Renal cortical epithelial cell (primary cell): ENCODE data around the gene THSD4. TPM values are rescaled to one million over a fixed set of nuclear protein-coding genes. Genes with fewer than 3 reads are reported as not detected.

Experiments used
- DNase-seq: peaks from one replicate; pipeline ENCODE4 v3.0.0-alpha.2; 2011; ENCODE audit warnings: low read depth
- total RNA-seq: library from RNA; depleted of rRNA; stranded (reverse); fragments of >200 nt; gene quantifications from 2 replicates; pipeline ENCODE4 v1.2.3, GENCODE V29; 2014

THSD4 gene
- total RNA-seq, 1 donor from 2014 or later = 58.6 TPM

GRCh38 chr15:71329497-71330260 is 214.4 kb downstream of the THSD4 start:
- peak; percentile 91 for DNase-seq

DNA sequence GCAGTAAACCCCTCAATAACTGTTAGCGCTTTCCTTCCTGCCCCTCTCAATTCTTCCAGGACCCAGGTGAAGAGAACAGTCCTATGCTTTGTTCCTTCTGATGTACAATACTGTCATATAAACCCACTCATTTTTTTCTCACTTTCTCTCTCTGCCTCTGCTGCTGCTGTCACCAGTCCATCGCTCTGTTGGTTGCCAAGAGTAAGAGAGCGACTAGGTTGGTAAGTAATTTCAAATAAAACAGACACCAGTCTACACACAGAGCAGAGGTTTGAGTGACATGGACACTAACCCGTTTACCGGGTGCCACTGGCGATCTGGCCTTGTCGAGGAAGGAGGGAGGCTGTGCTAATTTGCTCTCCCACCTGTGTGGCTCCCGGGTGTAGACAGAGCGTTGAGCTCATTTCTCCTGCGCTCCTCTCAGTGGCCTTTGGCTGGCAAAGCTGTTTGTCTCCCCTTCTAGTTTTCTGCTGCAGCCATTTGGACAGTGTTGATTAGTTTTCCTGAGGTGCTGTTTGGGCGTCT is 215.4 kb downstream of the THSD4 start:
- no peak for DNase-seq

- DNase-seq = no peak
Measured at GRCh38 chr15:71331173-71331572, 215.9 kb downstream of the THSD4 start.

- DNase-seq = no peak
Measured at GRCh38 chr15:71332431-71333004, 217.2 kb downstream of the THSD4 start.

DNA sequence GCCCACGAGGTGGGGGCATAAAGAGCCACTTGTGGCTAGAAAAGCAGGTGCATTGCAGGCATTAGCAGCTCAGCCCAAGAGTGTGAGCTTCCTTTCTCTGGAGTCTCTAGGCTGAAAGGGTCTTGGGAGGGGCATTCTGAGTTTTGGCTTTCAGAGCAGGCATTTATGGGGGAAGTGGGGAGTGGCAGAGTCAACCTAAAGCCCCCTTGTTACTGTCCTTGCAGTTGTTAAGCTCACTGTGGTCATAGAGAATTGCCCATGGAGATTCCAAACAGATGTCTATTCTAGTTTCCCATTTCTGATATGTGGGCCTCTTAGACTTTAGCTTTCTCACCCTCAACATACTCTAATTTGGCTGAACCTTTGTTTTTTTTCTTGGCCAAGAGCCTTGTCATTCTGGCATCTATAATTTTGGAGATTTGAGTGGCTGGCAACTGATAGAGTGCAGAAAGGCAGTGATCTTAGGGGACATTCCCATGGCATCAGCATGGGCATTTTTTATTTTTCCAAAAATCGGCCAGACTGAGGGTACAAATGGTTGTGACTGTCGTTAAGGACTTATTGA is 217.9 kb downstream of the THSD4 start:
- DNase-seq = no peak

DNA sequence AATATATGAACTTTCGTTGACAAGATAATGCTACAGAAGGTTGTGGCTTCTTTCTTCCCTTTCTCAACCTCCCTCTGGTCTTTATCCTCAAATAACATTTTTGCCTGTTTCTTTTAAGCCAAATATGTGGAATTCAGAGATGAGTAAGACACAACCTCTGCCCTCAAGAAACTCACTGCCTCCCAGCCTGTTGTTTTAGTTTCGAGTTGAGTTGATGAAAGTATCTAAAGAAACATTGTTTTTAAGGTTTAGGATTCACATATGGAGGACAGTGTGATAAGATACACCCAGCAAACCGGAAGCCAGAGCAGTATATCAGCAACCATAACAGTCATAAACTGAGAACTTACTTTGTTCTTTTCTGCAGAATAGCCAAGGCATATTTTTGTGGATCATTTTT is 218.6 kb downstream of the THSD4 start:
- peak; percentile 31 for DNase-seq

GRCh38 chr15:71334434-71334833 is 219.2 kb downstream of the THSD4 start:
- DNase-seq = no peak

DNA sequence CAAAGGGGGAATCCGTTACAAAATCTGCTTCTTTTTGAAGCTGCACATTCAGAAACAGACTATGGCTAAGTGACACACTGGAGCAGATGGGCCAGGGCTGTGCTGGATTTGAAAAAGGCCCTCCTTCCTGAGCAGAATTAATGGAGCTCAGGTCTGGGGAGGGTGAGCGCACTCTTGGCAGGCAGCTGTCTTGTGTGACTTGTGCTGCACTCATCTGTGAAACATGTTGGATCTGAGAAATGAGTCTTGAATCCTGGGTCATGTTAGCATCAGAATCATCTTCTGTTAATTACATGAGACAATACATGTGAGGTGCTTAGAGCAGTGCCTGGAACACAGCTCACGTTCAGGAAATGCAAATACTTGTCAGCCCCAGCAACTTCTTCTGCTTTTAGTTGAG is 219.6 kb downstream of the THSD4 start:
- no peak for DNase-seq

- no peak for DNase-seq
Measured at GRCh38 chr15:71335591-71335990, 220.3 kb downstream of the THSD4 start.

GRCh38 chr15:71336671-71337070 is 221.4 kb downstream of the THSD4 start:
- peak; percentile 6 for DNase-seq

DNA sequence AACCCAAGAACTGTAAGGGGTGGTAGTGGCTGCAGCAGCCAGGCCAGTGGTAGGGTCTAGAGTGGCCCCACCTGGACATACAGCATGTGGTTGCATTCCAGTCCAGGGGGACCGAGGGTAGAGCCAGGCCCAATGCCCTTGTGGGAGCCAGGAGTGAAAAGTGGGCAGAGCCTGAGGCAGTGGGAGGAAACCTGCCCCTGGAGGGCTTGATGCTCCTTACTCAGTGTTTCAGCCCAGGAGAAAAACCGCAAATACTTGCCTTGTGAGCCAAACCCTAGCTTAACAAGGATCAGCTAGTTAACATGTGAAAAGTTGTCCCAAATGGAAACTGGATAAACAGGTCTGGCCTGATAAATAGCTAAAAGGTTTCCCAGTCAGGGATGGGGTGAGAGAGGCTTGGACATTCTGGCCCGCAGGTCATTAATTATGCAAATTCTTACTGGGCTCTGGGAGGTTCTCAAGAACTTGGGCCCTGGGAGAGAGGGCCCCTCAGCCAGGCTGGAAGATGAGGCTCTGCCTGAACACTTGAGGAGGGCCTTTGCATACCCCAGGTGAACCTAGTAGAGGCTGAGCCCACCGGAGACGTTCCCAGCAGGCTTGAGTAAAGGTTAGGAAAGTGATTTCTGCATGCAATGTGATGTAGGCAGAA is 222.1 kb downstream of the THSD4 start:
- DNase-seq = peak; percentile 92

GRCh38 chr15:71338265-71338664 is 223.0 kb downstream of the THSD4 start:
- DNase-seq = peak; percentile 24

GRCh38 chr15:71338827-71339542 is 223.7 kb downstream of the THSD4 start:
- DNase-seq = no peak

DNA sequence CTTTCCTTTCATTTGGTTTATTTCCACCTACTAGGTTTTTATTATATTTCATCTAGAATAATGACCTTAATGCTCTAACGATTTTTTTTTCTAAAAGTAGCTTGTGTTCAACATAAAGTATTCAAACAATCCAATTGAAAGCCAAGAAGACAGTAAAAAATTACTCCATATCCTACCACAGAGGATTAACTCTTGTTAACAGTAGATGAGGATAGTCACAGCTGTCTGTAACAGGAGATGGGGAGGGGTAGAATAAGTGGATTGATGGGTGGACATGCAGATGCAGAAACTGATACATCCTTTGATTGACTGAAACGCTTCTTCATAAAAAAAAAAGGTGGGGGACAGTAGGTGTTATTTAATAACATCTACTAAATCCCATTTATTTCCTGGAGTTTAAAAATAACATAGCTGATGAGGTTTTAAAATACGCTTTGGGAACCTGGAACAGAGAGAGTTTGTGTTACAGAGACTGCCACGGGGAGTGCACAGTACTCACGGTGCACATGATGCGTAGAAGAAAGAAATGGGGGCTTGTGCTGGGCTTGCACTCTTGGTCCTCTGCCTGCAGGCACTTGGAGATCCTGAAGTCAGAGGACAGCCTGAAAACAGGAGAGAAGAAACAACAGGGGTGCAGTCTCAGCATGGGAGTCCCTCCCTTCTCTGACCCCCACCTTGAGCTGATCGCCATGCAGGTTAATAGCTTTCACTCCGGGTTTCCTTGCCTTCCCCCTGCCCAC is 226.7 kb downstream of the THSD4 start:
- no peak for DNase-seq

DNA sequence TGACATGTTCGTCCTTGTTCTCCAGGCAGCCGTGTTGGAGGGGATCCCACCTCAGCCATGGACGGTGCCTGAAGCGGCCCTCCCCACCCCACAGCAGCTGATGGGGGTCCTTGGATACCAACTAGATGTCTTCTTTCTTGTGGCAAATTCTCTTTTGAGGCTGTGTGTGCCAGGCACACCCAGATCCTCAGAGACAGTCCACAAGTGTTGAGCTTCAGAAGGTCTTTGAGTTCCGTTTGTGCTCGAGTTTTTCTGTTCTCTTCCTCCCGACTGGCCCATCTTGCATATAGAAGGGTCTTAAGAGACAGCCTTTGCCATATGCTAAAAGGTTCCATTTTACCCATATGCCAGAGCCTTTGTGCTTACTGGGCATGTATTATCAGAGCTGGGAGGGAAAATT is 227.4 kb downstream of the THSD4 start:
- DNase-seq = no peak

DNA sequence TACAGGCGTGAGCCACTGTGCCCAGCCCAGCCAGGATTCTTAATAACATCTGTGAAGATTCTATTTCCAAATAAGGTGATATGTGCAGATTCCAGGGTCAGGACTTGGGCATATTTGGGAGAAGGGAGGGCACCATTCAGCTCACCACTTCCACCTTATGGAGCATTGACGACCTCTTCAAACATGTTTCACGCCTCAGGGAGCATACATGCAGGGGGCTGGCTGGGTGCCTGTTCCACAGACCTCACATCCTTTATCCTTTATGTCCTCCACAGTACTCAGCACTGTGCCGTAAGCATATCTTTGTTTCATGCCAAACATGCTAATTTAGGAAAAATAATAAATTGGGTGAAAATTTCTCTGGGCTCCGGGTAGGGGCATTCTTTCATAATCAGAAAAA is 229.0 kb downstream of the THSD4 start:
- DNase-seq = no peak

DNA sequence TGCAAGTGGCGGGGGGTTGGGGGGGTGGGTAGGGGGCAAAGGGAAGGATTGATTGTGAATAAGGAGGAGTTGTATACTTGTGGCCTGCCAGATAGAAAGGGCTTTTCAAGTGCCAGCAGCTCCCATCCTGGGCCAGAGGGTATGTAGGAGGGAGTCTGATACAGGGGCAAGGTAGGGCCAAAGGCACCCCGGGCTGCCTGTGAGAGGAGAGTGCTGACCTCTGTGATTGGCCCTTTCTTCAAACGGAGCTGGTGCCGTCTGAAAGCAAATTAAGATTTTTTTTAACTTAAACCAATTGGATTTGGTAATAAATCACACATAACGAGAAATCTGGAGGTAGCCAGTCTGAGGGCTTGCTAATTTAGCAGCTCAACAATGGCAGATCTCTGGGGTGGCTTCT is 229.9 kb downstream of the THSD4 start:
- DNase-seq = no peak

DNA sequence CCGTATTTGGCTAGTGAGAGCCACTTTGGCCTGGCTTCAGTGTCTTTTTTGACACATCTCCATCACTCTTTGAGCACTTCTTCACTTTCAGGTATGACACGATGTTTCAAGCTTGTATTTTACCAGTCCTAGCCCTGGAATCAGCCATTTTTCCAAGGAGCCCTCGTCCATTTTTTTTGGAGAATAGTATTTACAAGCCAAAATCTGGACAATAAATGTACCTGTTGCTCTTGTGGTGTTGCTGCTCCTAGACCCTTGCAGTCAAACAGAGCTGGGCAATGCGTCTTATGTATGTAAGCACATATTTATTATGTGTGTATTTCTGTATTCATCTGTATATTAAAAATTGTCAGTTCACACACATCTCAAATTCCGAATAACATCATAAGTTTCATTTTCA is 231.2 kb downstream of the THSD4 start:
- no peak for DNase-seq

DNA sequence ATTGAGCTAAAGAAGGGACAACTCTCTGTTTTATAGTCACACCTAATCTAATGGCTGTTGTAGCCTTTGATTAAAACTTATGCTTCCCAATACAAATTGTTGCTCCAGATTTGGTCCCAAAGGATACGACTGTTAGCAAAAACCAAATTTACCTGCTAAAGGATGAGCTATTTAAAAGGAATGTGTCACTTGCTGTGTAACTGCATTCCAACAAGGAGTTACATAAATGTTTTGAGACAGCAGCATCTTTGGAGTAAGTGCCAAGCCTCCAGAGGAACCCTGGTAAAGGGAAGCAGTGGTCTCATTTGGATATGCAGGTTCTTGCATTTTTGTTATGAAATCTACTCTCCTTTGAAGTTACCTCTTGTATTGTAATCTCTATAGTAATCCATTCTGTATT is 233.3 kb downstream of the THSD4 start:
- DNase-seq = no peak

DNA sequence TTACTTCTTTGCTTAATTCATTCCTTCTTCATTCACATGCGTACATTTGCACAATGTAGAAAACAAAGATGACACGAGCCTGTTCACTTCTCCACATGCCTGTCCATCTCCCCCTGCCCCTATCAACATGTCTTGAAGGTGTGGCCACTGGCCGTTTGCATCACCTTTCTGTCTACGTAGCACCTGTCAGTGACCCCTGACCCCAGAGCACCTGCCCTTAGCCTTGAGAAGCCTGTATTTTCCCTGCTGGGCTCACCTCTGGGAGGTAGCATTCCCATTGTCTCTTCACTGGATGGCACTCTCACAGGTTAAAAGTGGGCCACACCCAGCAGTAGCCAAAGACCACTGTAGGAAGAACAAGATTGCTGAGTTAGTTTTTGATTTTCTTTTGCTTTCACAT is 234.1 kb downstream of the THSD4 start:
- no peak for DNase-seq
